Endodermal cell (in vitro differentiated cells): ENCODE measurements around the gene OPCML. TPM values are rescaled to one million over a fixed set of nuclear protein-coding genes. Genes with fewer than 3 reads are reported as not detected.

Experiments used
- DNase-seq: peaks from one replicate; pipeline ENCODE4 v3.0.0-alpha.2; 2017
- H3K27ac ChIP-seq: 2 replicates; pipeline ENCODE4 v1.5.1; 2013; ENCODE audit warnings: mild to moderate bottlenecking, low read depth, low read length, moderate library complexity
- H3K27me3 ChIP-seq: 2 replicates; pipeline ENCODE4 v1.6.1; 2013; ENCODE audit warnings: mild to moderate bottlenecking, low read length, moderate library complexity; ENCODE audit not compliant: insufficient read depth, control insufficient read depth, poor library complexity, severe bottlenecking
- H3K36me3 ChIP-seq: 2 replicates; pipeline ENCODE4 v1.7.0; 2013; ENCODE audit warnings: mild to moderate bottlenecking, low read length, moderate library complexity; ENCODE audit not compliant: control insufficient read depth, insufficient read depth
- H3K4me1 ChIP-seq: one replicate; pipeline ENCODE4 v1.7.0; 2013; ENCODE audit warnings: low read length; ENCODE audit not compliant: control insufficient read depth, insufficient read depth
- H3K4me3 ChIP-seq: 2 replicates; pipeline ENCODE4 v1.5.1; 2013; ENCODE audit warnings: mild to moderate bottlenecking, low read length, moderate library complexity
- H3K9ac ChIP-seq: 2 replicates; pipeline ENCODE4 v1.6.1; 2013; ENCODE audit warnings: mild to moderate bottlenecking, low read length, moderate library complexity; ENCODE audit not compliant: poor library complexity, severe bottlenecking; ENCODE audit errors: extremely low read depth
- H3K9me3 ChIP-seq: 2 replicates; pipeline ENCODE4 v1.6.1; 2013; ENCODE audit warnings: mild to moderate bottlenecking, low read length, moderate library complexity; ENCODE audit not compliant: control insufficient read depth
- H3K27ac Mint-ChIP-seq: 2 replicates; pipeline ENCODE4 v1.8.0; 2020; ENCODE audit warnings: mixed read lengths
- H3K27me3 Mint-ChIP-seq: 2 replicates; pipeline ENCODE4 v1.8.0; 2021; ENCODE audit warnings: mild to moderate bottlenecking, mixed read lengths; ENCODE audit not compliant: insufficient read depth
- H3K36me3 Mint-ChIP-seq: 2 replicates; pipeline ENCODE4 v1.8.0; 2020; ENCODE audit warnings: low read depth, mixed read lengths
- H3K4me1 Mint-ChIP-seq: 2 replicates; pipeline ENCODE4 v1.8.0; 2020; ENCODE audit warnings: mixed read lengths
- H3K4me3 Mint-ChIP-seq: 2 replicates; pipeline ENCODE4 v1.8.0; 2020; ENCODE audit warnings: mild to moderate bottlenecking, moderate library complexity, mixed read lengths
- H3K9me3 Mint-ChIP-seq: 2 replicates; pipeline ENCODE4 v1.8.0; 2020; ENCODE audit warnings: mild to moderate bottlenecking, mixed read lengths
- WGBS, 2 experiments: methylation state at CpG; one replicate each; pipeline versions ENCODE4 v1.1.5 to v1.1.7; 2013; ENCODE audit warnings: missing lambda C conversion rate in 2 of 2, mixed read lengths in 1 of 2; ENCODE audit not compliant: insufficient coverage in 1 of 2, insufficient read length in 1 of 2; 5-methylcytosine and 5-hydroxymethylcytosine counted together
- total RNA-seq, 2 donors: library from RNA; stranded (reverse); fragmentation: NEBNext Ultra II Directional in 1 of 2; extraction: Animal tissue kit (Norgen Biotek cat#: 25700) in 1 of 2; gene quantifications; 2 replicates in 1 of 2; 3 replicates in 1 of 2; pipeline ENCODE4 v1.2.1, GENCODE V29; 2021
- TF ChIP-seq, protein P1 (sequence below): fragments of 200-600 bp; sonication (generic); conservative IDR thresholded peaks from 2 replicates; pipeline ENCODE4 v1.5.0; 2021; ENCODE audit warnings: antibody characterized with exemption, mild to moderate bottlenecking

OPCML gene
- total RNA-seq, 2 donors from 2014 or later: 0.49 to 0.86 TPM

DNA sequence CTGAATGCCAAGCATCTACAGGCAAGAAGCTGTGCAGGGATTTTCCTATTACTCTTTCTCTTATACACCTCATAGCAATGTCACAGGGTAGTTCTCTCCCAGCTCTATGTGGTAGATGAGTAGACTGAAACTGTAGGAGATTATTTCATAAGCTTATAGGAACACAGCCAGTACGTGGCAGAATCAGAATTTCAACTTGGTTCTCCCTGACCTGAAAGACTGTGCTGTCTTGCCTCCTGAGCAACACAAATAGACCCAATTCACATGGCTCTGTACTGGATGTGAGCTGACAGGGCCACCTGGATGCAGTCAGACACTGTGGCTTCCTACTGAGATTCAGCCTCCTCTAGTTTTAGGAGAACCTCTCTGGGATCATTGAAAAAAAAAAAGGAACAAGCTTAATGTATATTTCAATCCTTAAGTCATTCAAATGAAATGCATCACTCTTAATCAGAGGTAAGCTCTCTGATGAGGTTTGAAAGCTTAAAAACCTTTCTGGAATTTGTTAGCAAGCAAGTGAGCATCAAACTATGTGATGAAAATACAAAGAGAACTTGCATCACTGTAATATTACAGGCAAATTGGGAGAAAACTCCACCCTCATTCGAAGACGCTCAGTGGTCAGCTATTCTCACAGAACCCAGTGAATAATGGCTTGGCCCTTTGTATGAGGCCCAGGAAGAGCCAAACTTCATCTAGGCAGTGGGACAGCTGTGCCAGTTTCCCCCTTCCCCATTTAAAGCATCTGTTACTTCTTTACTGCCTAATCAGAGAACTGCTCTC is 1122.5 kb downstream of the OPCML start:
- no peak overlapping the region for H3K4me3 ChIP-seq
- peaks cover 1% of the 10 kb centered on the region for H3K27me3 Mint-ChIP-seq
- no peaks in the 10 kb centered on the region for H3K36me3 ChIP-seq
- no peak overlapping the region for H3K27ac ChIP-seq
- H3K9ac ChIP-seq: no peak overlapping the region
- no peaks in the 10 kb centered on the region for H3K9me3 ChIP-seq
- H3K27me3 ChIP-seq: no peaks in the 10 kb centered on the region
- no peak for DNase-seq
- no peaks in the 10 kb centered on the region for H3K4me1 ChIP-seq
- H3K4me1 Mint-ChIP-seq: peaks cover 17% of the 10 kb centered on the region
- H3K4me3 Mint-ChIP-seq: no peak overlapping the region
- TF ChIP-seq, protein P1, sequence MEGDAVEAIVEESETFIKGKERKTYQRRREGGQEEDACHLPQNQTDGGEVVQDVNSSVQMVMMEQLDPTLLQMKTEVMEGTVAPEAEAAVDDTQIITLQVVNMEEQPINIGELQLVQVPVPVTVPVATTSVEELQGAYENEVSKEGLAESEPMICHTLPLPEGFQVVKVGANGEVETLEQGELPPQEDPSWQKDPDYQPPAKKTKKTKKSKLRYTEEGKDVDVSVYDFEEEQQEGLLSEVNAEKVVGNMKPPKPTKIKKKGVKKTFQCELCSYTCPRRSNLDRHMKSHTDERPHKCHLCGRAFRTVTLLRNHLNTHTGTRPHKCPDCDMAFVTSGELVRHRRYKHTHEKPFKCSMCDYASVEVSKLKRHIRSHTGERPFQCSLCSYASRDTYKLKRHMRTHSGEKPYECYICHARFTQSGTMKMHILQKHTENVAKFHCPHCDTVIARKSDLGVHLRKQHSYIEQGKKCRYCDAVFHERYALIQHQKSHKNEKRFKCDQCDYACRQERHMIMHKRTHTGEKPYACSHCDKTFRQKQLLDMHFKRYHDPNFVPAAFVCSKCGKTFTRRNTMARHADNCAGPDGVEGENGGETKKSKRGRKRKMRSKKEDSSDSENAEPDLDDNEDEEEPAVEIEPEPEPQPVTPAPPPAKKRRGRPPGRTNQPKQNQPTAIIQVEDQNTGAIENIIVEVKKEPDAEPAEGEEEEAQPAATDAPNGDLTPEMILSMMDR: no peak
- H3K36me3 Mint-ChIP-seq: no peaks in the 10 kb centered on the region
- no peaks in the 10 kb centered on the region for H3K9me3 Mint-ChIP-seq
- WGBS, 2 experiments: 69 to 94% methylated on average over 3 of the region's 3 CpGs
- H3K27ac Mint-ChIP-seq: no peak overlapping the region

DNA sequence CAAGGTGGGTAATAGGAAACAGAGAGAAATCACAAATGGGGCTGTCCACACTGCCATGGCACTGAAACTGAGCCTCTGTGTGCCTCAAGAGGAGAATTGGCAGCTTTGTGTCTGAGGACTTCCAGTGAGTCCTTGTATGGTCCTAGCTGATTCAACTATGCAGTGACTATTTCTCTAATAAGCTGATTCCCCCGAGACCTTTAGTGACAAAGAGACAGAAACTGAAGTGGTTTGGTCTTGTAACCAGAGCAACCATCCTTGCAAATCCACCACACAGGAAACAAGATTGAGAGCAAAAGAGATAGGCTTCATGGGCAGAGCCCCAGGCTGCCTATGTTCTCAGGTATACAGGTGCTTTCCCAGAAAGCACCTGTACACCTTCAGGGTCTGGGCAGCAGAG is 1123.4 kb downstream of the OPCML start:
- H3K27ac ChIP-seq: no peak overlapping the region
- no peak overlapping the region for H3K4me3 Mint-ChIP-seq
- H3K4me1 ChIP-seq: no peaks in the 10 kb centered on the region
- peaks cover 1% of the 10 kb centered on the region for H3K27me3 Mint-ChIP-seq
- no peak overlapping the region for H3K27ac Mint-ChIP-seq
- H3K9me3 Mint-ChIP-seq: no peaks in the 10 kb centered on the region
- H3K36me3 ChIP-seq: no peaks in the 10 kb centered on the region
- no peaks in the 10 kb centered on the region for H3K9me3 ChIP-seq
- no peak overlapping the region for H3K9ac ChIP-seq
- no peaks in the 10 kb centered on the region for H3K36me3 Mint-ChIP-seq
- H3K4me1 Mint-ChIP-seq: peaks cover 10% of the 10 kb centered on the region
- 89 to 95% methylated on average over 1 of the region's 1 CpG for WGBS, 2 experiments
- TF ChIP-seq, protein P1: no peak
- H3K4me3 ChIP-seq: no peak overlapping the region
- DNase-seq: no peak
- H3K27me3 ChIP-seq: no peaks in the 10 kb centered on the region

- DNase-seq: peak; percentile 65
Measured at GRCh38 chr11:132405728-132406127, 1126.6 kb downstream of the OPCML start.

More at GRCh38 chr11:132405728-132406127, 1126.6 kb downstream of the OPCML start:
- Mint-ChIP-seq H3K27me3 (peaks cover 1% of the 10 kb centered on the region), H3K9me3 (no peaks in the 10 kb centered on the region), H3K36me3 (no peaks in the 10 kb centered on the region), H3K4me1 (peaks cover 15% of the 10 kb centered on the region), H3K4me3 (no peak overlapping the region), H3K27ac (no peak overlapping the region)
- Histone ChIP-seq H3K9me3 (no peaks in the 10 kb centered on the region), H3K9ac (no peak overlapping the region), H3K4me3 (no peak overlapping the region), H3K36me3 (no peaks in the 10 kb centered on the region), H3K4me1 (no peaks in the 10 kb centered on the region), H3K27me3 (no peaks in the 10 kb centered on the region), H3K27ac (no peak overlapping the region)
- TF ChIP-seq, protein P1: no peak
- WGBS, 2 experiments: 50% methylated on average over 3 of the region's 4 CpGs; no CpG with 5 or more reads in 1 of the 2 experiments
